Measurements from ENCODE around the gene CTPS2.
"Not testable (repeated sequence)": the region's sequence is repeated elsewhere in the genome, so short reads cannot be mapped to it uniquely, and the experiment has no call there.

The CTPS2 gene

GRCh38 chrX:16712548-16713155 lies at the start of gene CTPS2:
Gene CTPS2 (minus strand): TSS chrX:16712669. CDS start chrX:16702902, 9,767 bp downstream.
- peak; percentile 29 for DNase-seq (ENCODE audit: low spot score)

GRCh38 chrX:16761500-16761899 lies 49.0 kb upstream of the CTPS2 start:
- DNase-seq (ENCODE audit: low spot score), result not testable (repeated sequence)

- no peak for DNase-seq (ENCODE audit: low spot score)
Observed at GRCh38 chrX:16756724-16757123, 44.3 kb upstream of the CTPS2 start.

- no peak for DNase-seq (ENCODE audit: low spot score)
Observed at GRCh38 chrX:16754019-16754418, 41.5 kb upstream of the CTPS2 start.

GRCh38 chrX:16750136-16750535 lies 37.7 kb upstream of the CTPS2 start:
- DNase-seq (ENCODE audit: low spot score), result no peak

- no peak for DNase-seq (ENCODE audit: low spot score)
Observed at GRCh38 chrX:16748425-16748824, 36.0 kb upstream of the CTPS2 start.

- DNase-seq (ENCODE audit: low spot score), result no peak
Observed at GRCh38 chrX:16745659-16746058, 33.2 kb upstream of the CTPS2 start.

- DNase-seq (ENCODE audit: low spot score), result no peak
Observed at GRCh38 chrX:16745102-16745501, 32.6 kb upstream of the CTPS2 start.

GRCh38 chrX:16743604-16744325 lies 31.3 kb upstream of the CTPS2 start:
- DNase-seq (ENCODE audit: low spot score), result no peak

- DNase-seq (ENCODE audit: low spot score), result no peak
Observed at GRCh38 chrX:16739574-16739973, 27.1 kb upstream of the CTPS2 start.

- DNase-seq (ENCODE audit: low spot score), result no peak
Observed at GRCh38 chrX:16737024-16737423, 24.6 kb upstream of the CTPS2 start.

GRCh38 chrX:16733013-16733412 lies 20.5 kb upstream of the CTPS2 start:
- no peak for DNase-seq (ENCODE audit: low spot score)

GRCh38 chrX:16730450-16730849 lies 18.0 kb upstream of the CTPS2 start:
- DNase-seq (ENCODE audit: low spot score), result no peak

GRCh38 chrX:16727637-16728036 lies 15.2 kb upstream of the CTPS2 start:
- no peak for DNase-seq (ENCODE audit: low spot score)

GRCh38 chrX:16726347-16726988 lies 14.0 kb upstream of the CTPS2 start:
- not testable (repeated sequence) for DNase-seq (ENCODE audit: low spot score)

- no peak for DNase-seq (ENCODE audit: low spot score)
Observed at GRCh38 chrX:16725072-16725471, 12.6 kb upstream of the CTPS2 start.

- no peak for DNase-seq (ENCODE audit: low spot score)
Observed at GRCh38 chrX:16722481-16722880, 10.0 kb upstream of the CTPS2 start.

GRCh38 chrX:16719334-16720084 lies 7.0 kb upstream of the CTPS2 start, which contains the start of gene SYAP1:
Gene SYAP1 (plus strand): TSS chrX:16719612. CDS start chrX:16719725, 113 bp downstream.
- DNase-seq (ENCODE audit: low spot score), result peak; percentile 86

- DNase-seq (ENCODE audit: low spot score), result no peak
Observed at GRCh38 chrX:16718824-16719333, 6.4 kb upstream of the CTPS2 start.

GRCh38 chrX:16716451-16716850 lies 4.0 kb upstream of the CTPS2 start:
- not testable (repeated sequence) for DNase-seq (ENCODE audit: low spot score)

- DNase-seq (ENCODE audit: low spot score), result not testable (repeated sequence)
Observed at GRCh38 chrX:16715638-16716037, 3.2 kb upstream of the CTPS2 start.

GRCh38 chrX:16714504-16714903 lies 2.0 kb upstream of the CTPS2 start:
- DNase-seq (ENCODE audit: low spot score), result no peak

Data from CD4-positive, alpha-beta T cell treated with Interleukin-15 for 4 hours (primary cell).